Glomerular visceral epithelial cell (primary cell): Measurements from ENCODE around the gene GNG2.

Experiments used
- DNase-seq: peaks from one replicate; pipeline ENCODE4 v3.0.0-alpha.2; 2016; ENCODE audit errors: extremely low spot score

The GNG2 gene

GRCh38 chr14:51996148-51996746, 135.8 kb downstream of the GNG2 start:
- peak; percentile 20 for DNase-seq

- DNase-seq: no peak
Measured at GRCh38 chr14:51998348-51998747, 137.9 kb downstream of the GNG2 start.

GRCh38 chr14:51999084-51999483, 138.7 kb downstream of the GNG2 start:
- DNase-seq: no peak

- no peak for DNase-seq
Measured at GRCh38 chr14:52000019-52000582, 139.7 kb downstream of the GNG2 start.

- no peak for DNase-seq
Measured at GRCh38 chr14:52000696-52001095, 140.3 kb downstream of the GNG2 start.

GRCh38 chr14:52002542-52002941, 142.1 kb downstream of the GNG2 start:
- DNase-seq: no peak

- DNase-seq: no peak
Measured at GRCh38 chr14:52003324-52003723, 142.9 kb downstream of the GNG2 start.

GRCh38 chr14:52005625-52006024, 145.2 kb downstream of the GNG2 start:
- DNase-seq: no peak

GRCh38 chr14:52006361-52006760, 145.9 kb downstream of the GNG2 start:
- DNase-seq: no peak

GRCh38 chr14:52007211-52007610, 146.8 kb downstream of the GNG2 start:
- no peak for DNase-seq

- DNase-seq: no peak
Measured at GRCh38 chr14:52007637-52008036, 147.2 kb downstream of the GNG2 start.

- DNase-seq: no peak
Measured at GRCh38 chr14:52008136-52008535, 147.7 kb downstream of the GNG2 start.

GRCh38 chr14:52010173-52010693, 149.8 kb downstream of the GNG2 start:
- DNase-seq: no peak

GRCh38 chr14:52011523-52011922, 151.1 kb downstream of the GNG2 start:
- no peak for DNase-seq

- DNase-seq: no peak
Measured at GRCh38 chr14:52012635-52013034, 152.2 kb downstream of the GNG2 start.

- DNase-seq: no peak
Measured at GRCh38 chr14:52013984-52014600, 153.7 kb downstream of the GNG2 start.

- DNase-seq: no peak
Measured at GRCh38 chr14:52014601-52015267, 154.3 kb downstream of the GNG2 start.

- DNase-seq: no peak
Measured at GRCh38 chr14:52015411-52016030, 155.1 kb downstream of the GNG2 start.

- no peak for DNase-seq
Measured at GRCh38 chr14:52018252-52018651, 157.8 kb downstream of the GNG2 start.

GRCh38 chr14:52018970-52019369, 158.6 kb downstream of the GNG2 start:
- no peak for DNase-seq
